ENCODE data around the gene SAMD3. TPM values are rescaled to one million over a fixed set of nuclear protein-coding genes. Genes with fewer than 3 reads are reported as not detected.

SAMD3 gene
- polyA plus RNA-seq, 1 of the 3 experiments (the other 2 are of a cell fraction), result 16.0 TPM

GRCh38 chr6:130098317-130098716 lies 124.4 kb downstream of the SAMD3 start:
- whole genome bisulfite sequencing (ENCODE audit: low lambda C conversion rate), result 86% methylated on average over 4 of the region's 4 CpGs
- DNase-seq, result no peak
- Histone ChIP-seq H3K9me3 (no peaks in the 10 kb centered on the region), H3K9me2 (no peaks in the 10 kb centered on the region), H3K36me3 (replicated peaks in 1 of 2; ENCODE audit: control insufficient read depth in 1 of 2, insufficient read depth in 2 of 2, low read length in 1 of 2) (peaks cover 13 to 54% of the 10 kb centered on the region in 2 experiments), H3K9ac (no peak overlapping the region), H2AFZ (ENCODE audit: low read depth) (no peak overlapping the region), H3K27ac (ENCODE audit: low read depth in 2 of 2, low read length in 1 of 2) (no peak overlapping the region), H3F3A (replicated peaks; ENCODE audit: insufficient read depth) (peaks cover 5% of the 10 kb centered on the region), H4K20me1 (ENCODE audit: insufficient read depth) (no peaks in the 10 kb centered on the region), H3K79me2 (ENCODE audit: insufficient read depth) (no peaks in the 10 kb centered on the region), H3K4me1 (ENCODE audit: control insufficient read depth in 1 of 2, insufficient read depth in 2 of 2, low read depth in 1 of 2, low read length in 1 of 2) (no peaks in the 10 kb centered on the region), H3K4me2 (no peak overlapping the region), H3K27me3 (ENCODE audit: insufficient read depth) (no peaks in the 10 kb centered on the region), H3K4me3 (ENCODE audit: low read depth in 2 of 2, low read length in 1 of 2) (no peak overlapping the region)
- TF ChIP-seq CTCF (IDR thresholded peaks at IDR 0.05) (no peak), TAF1 (IDR thresholded peaks at IDR 0.05; ENCODE audit: borderline replicate concordance, low read depth, low read length) (no peak), JUND (IDR thresholded peaks at IDR 0.05) (no peak), TCF12 (IDR thresholded peaks at IDR 0.05) (no peak), PBX3 (IDR thresholded peaks at IDR 0.05) (no peak), RFX5 (IDR thresholded peaks at IDR 0.05; ENCODE audit: low read length) (no peak)
- CTCF ChIA-PET, result no interaction called here
- POLR2A ChIA-PET, result no interaction called here

Other genes with a start within 250 kb of the SAMD3 start
- gene L3MBTL3, start 204.4 kb downstream of the SAMD3 start, polyA plus RNA-seq (2012; rRNA removed), result 12.6 and 13.6 TPM in 2 replicates
- gene TMEM200A, start 143.1 kb upstream of the SAMD3 start, polyA plus RNA-seq (2012; rRNA removed), result 32.6 and 36.0 TPM in 2 replicates